ENCODE measurements around the gene NUDT14.

NUDT14 gene

DNA sequence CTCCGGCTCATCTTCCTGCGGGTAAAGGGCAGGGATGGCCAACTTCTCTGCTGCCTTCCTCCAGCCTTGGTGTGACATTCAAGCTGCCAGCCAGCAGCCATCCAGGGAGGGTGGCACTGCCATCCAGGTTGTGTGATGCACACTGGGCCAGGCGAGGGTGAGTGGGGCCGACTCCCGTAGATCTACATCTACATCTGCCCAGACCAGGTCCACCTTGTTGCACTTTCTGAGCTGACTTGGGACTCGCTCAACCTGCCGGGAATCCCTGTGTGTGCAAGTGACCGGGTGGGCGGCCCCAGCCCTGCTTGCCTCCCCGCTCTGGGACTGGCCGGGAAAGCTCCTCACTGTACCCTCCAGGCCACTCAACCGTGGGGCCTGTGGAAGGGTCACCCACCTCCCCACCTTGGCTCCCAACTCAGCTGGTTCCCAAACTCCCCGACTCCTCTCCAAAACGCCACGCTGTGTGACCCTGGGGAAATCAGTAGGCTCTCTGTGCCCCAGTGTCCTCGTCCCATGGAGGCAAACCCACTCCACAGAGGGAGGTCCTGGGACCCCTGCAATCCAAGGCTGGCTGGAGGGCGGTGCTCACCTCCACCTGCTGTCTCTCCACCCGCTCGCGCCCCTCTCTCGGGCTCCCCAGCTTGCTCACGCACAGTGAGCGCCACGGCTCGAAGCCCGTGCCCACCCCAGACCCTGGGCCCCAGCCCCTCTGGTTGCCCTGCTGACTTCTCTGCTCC lies 27.2 kb downstream of the NUDT14 start:
- Histone ChIP-seq H3K27me3 (replicated peaks; ENCODE audit: control insufficient read depth, insufficient read depth, low read length) (no peaks in the 10 kb centered on the region; the same call in 1 of the 2 replicates), H3K36me3 (ENCODE audit: control insufficient read depth, insufficient read depth, low read length) (no peaks in the 10 kb centered on the region), H3K4me3 (replicated peaks; ENCODE audit: low read depth, low read length) (no peak overlapping the region)
- DNase-seq (ENCODE audit: extremely low read depth, insufficient read length) = no peak
- TF ChIP-seq, protein P1, sequence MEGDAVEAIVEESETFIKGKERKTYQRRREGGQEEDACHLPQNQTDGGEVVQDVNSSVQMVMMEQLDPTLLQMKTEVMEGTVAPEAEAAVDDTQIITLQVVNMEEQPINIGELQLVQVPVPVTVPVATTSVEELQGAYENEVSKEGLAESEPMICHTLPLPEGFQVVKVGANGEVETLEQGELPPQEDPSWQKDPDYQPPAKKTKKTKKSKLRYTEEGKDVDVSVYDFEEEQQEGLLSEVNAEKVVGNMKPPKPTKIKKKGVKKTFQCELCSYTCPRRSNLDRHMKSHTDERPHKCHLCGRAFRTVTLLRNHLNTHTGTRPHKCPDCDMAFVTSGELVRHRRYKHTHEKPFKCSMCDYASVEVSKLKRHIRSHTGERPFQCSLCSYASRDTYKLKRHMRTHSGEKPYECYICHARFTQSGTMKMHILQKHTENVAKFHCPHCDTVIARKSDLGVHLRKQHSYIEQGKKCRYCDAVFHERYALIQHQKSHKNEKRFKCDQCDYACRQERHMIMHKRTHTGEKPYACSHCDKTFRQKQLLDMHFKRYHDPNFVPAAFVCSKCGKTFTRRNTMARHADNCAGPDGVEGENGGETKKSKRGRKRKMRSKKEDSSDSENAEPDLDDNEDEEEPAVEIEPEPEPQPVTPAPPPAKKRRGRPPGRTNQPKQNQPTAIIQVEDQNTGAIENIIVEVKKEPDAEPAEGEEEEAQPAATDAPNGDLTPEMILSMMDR (IDR thresholded peaks at IDR 0.05; ENCODE audit: insufficient read depth, low read length, poor library complexity, severe bottlenecking) = no peak

DNA sequence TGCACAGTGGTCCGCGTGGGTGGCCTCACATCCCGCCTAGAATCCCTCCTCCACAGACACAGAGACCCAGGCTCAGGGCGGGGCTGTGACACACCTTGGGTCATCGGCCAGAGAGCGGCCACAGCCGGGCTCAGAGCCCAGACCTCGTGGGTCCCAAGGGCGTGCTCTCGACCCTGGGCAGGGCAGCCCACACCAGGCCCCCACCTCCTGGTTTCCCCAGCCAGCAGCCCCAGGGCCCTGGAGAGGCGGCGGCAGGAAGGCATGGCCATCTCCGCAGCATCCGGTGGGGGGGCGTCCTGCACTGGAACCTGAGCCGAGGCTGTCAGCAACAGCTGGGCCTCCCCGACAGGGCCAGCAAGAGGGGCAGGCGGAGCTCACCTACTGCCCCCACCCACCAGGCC lies 27.8 kb downstream of the NUDT14 start:
- Histone ChIP-seq H3K36me3 (ENCODE audit: control insufficient read depth, insufficient read depth, low read length) (no peaks in the 10 kb centered on the region), H3K27me3 (replicated peaks; ENCODE audit: control insufficient read depth, insufficient read depth, low read length) (no peaks in the 10 kb centered on the region; the same call in 1 of the 2 replicates), H3K4me3 (replicated peaks; ENCODE audit: low read depth, low read length) (no peak overlapping the region)
- no peak for DNase-seq (ENCODE audit: extremely low read depth, insufficient read length)
- TF ChIP-seq, protein P1 (IDR thresholded peaks at IDR 0.05; ENCODE audit: insufficient read depth, low read length, poor library complexity, severe bottlenecking) = no peak

DNA sequence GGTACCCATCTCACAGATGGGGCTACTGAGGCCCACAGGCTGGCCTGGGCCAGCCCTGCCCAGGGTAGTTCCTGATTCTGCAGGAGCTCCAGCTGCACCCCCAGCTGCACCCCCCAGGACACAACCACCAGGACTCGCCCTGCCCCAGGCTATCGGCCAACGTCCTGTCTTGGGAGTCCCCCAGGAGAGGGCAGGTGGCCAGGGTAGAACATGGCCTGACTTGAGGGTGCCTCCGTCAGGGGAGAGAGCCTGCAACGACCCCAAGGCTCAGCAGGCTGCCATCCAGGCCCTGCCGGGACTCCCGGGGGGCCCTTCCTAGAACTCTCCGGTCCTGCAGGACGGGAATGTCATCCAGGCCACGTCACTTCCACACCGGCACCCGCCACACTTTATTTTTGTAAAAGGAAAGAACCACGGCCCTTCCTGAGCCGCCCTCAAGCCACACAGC lies 28.3 kb downstream of the NUDT14 start:
- TF ChIP-seq, protein P1 (IDR thresholded peaks at IDR 0.05; ENCODE audit: insufficient read depth, low read length, poor library complexity, severe bottlenecking) = no peak
- no peak for DNase-seq (ENCODE audit: extremely low read depth, insufficient read length)
- H3K36me3 ChIP-seq (ENCODE audit: control insufficient read depth, insufficient read depth, low read length) = no peaks in the 10 kb centered on the region
- no peaks in the 10 kb centered on the region; the same call in 1 of the 2 replicates for H3K27me3 ChIP-seq (replicated peaks; ENCODE audit: control insufficient read depth, insufficient read depth, low read length)
- no peak overlapping the region for H3K4me3 ChIP-seq (replicated peaks; ENCODE audit: low read depth, low read length)

DNA sequence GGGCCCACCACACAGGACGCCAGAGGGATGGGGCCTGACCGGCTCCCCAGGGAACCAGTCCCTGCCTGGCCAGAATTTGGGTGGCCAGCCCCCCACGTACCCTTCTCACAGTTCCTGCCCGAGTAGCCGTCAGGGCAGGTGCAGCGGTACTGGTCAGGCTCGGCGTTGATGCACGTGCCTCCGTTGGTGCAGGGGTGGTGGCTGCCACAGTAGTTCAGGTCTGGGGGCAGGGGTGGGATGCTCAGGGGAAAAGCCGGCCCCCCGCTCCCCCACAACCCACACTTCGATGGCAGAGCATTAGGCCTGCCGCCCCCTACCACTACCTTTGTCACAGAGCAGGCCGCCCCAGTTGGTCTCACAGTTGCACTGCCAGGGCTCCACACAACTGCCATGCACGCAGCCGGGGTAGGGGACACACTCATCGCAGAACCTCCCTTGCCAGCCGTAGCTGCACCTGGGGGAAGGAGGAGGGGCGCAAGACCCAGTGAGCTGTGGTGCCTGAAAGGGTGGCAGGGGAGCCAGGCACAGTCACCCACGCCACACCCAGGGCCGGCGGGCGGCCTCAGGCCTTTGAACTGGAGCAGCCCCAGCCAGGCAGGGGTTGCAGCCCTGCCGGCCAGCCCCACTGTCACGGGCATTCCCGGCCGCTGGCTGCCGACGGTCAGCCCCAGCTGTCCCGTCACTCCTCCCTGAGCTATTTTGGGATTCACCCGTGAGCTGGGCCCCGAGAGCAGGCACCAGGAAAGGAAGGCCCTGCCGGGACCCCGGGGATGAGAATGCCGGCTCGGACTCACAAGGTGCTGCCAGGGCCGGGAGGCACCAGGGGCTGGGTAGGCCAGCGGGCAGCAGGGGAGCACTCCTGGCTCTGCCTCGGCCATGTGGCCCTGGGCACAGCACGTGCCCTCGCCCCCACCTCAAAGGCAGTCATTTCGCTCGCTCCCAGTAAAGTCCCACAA lies 29.0 kb downstream of the NUDT14 start:
- no peaks in the 10 kb centered on the region; the same call in 1 of the 2 replicates for H3K27me3 ChIP-seq (replicated peaks; ENCODE audit: control insufficient read depth, insufficient read depth, low read length)
- TF ChIP-seq, protein P1 (IDR thresholded peaks at IDR 0.05; ENCODE audit: insufficient read depth, low read length, poor library complexity, severe bottlenecking) = no peak
- H3K36me3 ChIP-seq (ENCODE audit: control insufficient read depth, insufficient read depth, low read length) = no peaks in the 10 kb centered on the region
- no peak overlapping the region for H3K4me3 ChIP-seq (replicated peaks; ENCODE audit: low read depth, low read length)
- DNase-seq (ENCODE audit: extremely low read depth, insufficient read length) = no peak

DNA sequence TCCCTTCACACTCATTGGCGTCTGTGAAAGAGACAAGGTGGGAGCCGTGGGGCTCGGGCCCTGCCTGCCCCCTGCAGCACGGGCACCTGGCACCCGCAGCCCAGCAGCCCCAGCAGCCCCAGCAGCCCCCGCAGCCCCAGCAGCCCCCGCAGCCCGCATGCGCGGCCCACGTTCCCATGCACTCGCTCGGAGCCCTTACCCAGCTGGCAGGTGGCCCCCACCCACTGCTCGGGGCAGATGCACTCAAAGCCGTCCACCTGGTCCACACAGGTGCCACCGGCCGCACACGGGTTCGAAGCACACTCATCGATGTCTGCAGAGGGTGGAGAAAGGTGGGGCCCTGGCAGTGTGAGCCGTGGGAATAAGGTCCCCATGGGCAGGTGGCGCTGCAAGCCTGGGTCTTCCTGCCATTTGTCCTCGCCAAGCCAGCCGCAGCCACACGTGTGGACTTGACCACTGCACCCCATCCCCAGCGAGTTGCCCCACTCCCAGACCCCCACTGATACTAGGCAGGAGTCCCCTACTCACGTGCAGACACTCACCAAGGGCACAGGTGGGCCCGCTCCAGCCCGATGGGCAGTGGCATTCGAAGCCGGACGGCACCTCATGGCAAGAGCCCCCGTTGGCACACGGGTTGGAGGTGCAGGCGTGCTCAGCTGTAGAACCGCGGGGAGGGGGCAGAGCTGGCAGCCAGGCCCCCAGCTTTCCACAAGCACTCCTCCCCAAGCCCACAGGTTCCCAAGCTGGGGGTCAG lies 29.9 kb downstream of the NUDT14 start:
- TF ChIP-seq, protein P1 (IDR thresholded peaks at IDR 0.05; ENCODE audit: insufficient read depth, low read length, poor library complexity, severe bottlenecking) = no peak
- DNase-seq (ENCODE audit: extremely low read depth, insufficient read length) = no peak
- Histone ChIP-seq H3K4me3 (replicated peaks; ENCODE audit: low read depth, low read length) (no peak overlapping the region), H3K27me3 (replicated peaks; ENCODE audit: control insufficient read depth, insufficient read depth, low read length) (no peaks in the 10 kb centered on the region; the same call in 1 of the 2 replicates), H3K36me3 (ENCODE audit: control insufficient read depth, insufficient read depth, low read length) (no peaks in the 10 kb centered on the region)

Data from GM06990 (cell line).